Epithelial cell of proximal tubule (primary cell): ENCODE data around the gene MRC2. TPM values are rescaled to one million over a fixed set of nuclear protein-coding genes. Genes with fewer than 3 reads are reported as not detected.

Experiments used
- DNase-seq: peaks from one replicate; pipeline ENCODE4 v3.0.0-alpha.2; 2011; ENCODE audit warnings: low read depth
- H3K4me3 ChIP-seq: 2 replicates; pipeline ENCODE4 v1.5.1; 2011; ENCODE audit warnings: low read depth, mild to moderate bottlenecking, low read length
- total RNA-seq: library from RNA; depleted of rRNA; stranded (reverse); fragments of >200 nt; gene quantifications from 2 replicates; pipeline ENCODE4 v1.2.3, GENCODE V29; 2015
- TF ChIP-seq, protein P1 (sequence below): conservative IDR thresholded peaks from 2 replicates; pipeline ENCODE4 v1.5.1; 2012; ENCODE audit warnings: low read depth, mild to moderate bottlenecking, low read length

Gene MRC2
- total RNA-seq, 1 donor from 2014 or later: 50.4 TPM

GRCh38 chr17:62705156-62705777, 77.8 kb downstream of the MRC2 start:
- TF ChIP-seq, protein P1, sequence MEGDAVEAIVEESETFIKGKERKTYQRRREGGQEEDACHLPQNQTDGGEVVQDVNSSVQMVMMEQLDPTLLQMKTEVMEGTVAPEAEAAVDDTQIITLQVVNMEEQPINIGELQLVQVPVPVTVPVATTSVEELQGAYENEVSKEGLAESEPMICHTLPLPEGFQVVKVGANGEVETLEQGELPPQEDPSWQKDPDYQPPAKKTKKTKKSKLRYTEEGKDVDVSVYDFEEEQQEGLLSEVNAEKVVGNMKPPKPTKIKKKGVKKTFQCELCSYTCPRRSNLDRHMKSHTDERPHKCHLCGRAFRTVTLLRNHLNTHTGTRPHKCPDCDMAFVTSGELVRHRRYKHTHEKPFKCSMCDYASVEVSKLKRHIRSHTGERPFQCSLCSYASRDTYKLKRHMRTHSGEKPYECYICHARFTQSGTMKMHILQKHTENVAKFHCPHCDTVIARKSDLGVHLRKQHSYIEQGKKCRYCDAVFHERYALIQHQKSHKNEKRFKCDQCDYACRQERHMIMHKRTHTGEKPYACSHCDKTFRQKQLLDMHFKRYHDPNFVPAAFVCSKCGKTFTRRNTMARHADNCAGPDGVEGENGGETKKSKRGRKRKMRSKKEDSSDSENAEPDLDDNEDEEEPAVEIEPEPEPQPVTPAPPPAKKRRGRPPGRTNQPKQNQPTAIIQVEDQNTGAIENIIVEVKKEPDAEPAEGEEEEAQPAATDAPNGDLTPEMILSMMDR: no peak
- DNase-seq: no peak

GRCh38 chr17:62705778-62706597, 78.5 kb downstream of the MRC2 start:
- TF ChIP-seq, protein P1: no peak
- peak overlapping the region; percentile 64 for H3K4me3 ChIP-seq
- no peak for DNase-seq

More at GRCh38 chr17:62705156-62705777, 77.8 kb downstream of the MRC2 start:
- peak overlapping the region; percentile 64 for H3K4me3 ChIP-seq

- DNase-seq: no peak
- no peak overlapping the region for H3K4me3 ChIP-seq
- TF ChIP-seq, protein P1: no peak
Measured at GRCh38 chr17:62706598-62707424, 79.3 kb downstream of the MRC2 start.

- TF ChIP-seq, protein P1: no peak
- no peak overlapping the region for H3K4me3 ChIP-seq
- DNase-seq: no peak
Measured at GRCh38 chr17:62707425-62707739, 79.9 kb downstream of the MRC2 start.

DNA sequence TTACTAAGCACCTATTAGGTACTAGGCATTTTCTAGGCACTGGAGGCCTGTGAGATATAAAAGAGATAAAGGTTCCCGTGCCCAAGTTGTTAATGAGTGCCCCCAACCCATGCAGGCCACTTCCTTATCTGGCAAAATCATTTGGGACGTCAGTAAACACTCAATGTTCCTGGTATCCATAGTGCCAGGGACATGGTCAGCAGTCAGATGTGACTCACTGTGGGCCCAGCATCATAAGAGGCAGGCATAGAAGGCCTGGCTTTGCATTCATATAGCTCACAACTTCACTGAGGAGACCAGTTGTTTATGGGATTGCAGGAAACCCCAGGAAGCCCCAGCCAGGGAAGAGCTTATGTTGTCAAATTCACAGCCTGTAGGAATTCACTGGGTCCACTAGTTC, 81.1 kb downstream of the MRC2 start:
- no peak for DNase-seq
- TF ChIP-seq, protein P1: no peak

GRCh38 chr17:62712171-62712581, 84.7 kb downstream of the MRC2 start:
- no peak overlapping the region for H3K4me3 ChIP-seq
- TF ChIP-seq, protein P1: no peak
- no peak for DNase-seq

More for the DNA sequence above, 81.1 kb downstream of the MRC2 start:
- H3K4me3 ChIP-seq: no peak overlapping the region
